Activated CD4-positive, CD25-positive, alpha-beta regulatory T cell treated with anti-CD3 and anti-CD28 coated beads, Interleukin-2, amount 50 U/mL, for 24 hours (primary cell): Measurements from ENCODE around the gene PACRG.

ENCODE experiments used
- ATAC-seq, 2 donors: fragments of 150-1000 bp; cut with Tn5 transposase; one replicate each; pipeline ENCODE4 v1.10.0; 2021; ENCODE audit warnings: mild to moderate bottlenecking in 1 of 2, moderate library complexity in 1 of 2

PACRG gene

GRCh38 chr6:162798546-162799266, 70.9 kb downstream of the PACRG start:
- peak; percentile 41 to 64 for ATAC-seq

- no peak for ATAC-seq
These were observed 86.7 kb downstream of the PACRG start for GRCh38 chr6:162814426-162814973.

DNA sequence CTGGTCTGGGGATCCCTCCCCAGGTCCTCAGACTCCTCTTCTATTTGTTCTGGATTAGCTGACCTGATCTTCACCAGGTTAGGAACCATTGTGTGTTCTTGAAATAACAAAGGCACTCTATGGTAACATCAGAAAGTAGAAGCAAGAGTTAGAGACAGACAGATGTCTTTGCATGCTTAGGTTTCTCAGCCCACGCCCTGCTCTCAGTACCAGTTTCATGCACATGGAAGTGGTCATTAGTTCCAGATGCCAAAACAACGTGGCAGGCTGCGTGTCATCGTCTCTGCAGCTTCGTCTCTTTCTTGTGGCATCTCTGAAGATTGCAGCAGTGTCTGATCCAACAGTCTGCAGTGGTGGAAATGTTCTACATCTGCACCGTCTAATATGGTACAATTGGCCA, 89.4 kb downstream of the PACRG start:
- ATAC-seq = no peak

DNA sequence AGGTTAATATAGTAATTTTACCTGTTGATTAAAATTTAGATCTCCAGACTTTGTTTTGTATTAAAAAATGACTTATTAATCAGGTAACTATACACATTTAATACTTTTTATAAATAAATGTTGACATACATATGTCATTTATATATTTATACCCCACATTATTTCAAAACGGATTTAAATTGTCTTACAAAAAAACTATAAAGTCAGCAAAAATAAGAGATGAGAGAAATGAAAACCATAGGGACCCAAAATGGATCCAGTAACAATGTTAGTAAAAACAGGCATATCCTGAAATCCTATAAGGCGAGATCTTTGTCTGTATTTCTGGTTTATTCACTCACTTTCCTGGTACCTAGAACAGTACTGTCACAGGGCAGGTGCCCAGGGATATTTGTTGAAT, 91.5 kb downstream of the PACRG start:
- no peak for ATAC-seq

DNA sequence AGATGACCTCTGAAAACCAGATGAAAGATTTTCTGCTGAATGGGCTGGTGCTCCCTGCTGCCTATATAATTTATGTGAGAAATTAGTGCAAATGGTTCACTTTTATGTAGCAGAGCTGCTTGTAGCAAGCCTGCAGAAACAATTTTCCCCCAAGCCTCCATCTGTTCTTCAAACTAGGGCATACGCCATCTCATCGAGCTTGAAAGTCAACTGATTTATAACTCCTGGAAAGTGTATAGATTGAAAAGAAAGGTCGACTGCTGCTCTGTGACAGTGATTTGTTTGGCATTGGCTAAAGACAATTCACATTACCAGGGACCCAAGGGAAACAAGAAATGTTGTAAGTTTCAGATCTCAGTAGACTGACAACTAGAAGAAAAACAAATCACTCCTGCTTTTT, 93.3 kb downstream of the PACRG start:
- ATAC-seq = no peak

DNA sequence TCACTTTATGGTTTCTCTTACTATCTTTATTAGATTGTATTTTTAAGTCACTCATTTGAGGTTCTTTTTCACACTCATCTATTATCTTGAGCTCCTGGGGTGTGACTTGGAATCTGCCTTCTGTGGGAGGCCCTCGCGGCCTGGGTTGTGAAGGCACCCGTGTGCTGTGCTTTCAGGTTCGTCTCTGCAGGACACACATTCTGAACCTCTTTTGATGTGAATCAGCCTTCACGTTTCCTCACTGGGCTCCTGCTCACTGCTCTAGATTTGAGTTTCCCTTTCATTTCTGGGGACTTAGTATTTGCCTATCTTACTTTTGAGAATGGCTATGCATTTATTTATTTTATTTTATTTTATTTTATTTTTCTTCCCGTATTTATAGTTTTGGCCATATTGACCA, 97.8 kb downstream of the PACRG start:
- ATAC-seq = no peak

GRCh38 chr6:162829013-162829742, 101.4 kb downstream of the PACRG start:
- ATAC-seq = no peak

DNA sequence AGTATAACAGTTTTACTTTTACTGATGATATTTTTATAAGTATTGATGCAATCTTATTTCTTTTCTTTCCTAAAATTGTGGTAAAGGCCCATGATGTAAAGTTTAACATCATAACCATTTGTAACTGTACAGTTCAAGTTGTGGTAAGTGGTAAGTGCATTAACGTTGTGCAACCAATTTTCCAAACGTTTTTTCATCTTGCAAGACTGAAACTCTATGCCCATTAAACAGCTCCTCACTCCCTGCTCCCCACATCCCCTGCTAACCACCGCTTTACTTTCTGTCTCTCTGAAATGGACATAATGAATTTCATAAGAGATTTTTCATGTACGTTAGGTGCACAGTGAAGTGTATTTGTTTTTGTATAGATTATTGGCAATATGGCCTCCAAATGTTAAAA, 106.0 kb downstream of the PACRG start:
- ATAC-seq = no peak

GRCh38 chr6:162845972-162846371, 118.2 kb downstream of the PACRG start:
- no peak for ATAC-seq

DNA sequence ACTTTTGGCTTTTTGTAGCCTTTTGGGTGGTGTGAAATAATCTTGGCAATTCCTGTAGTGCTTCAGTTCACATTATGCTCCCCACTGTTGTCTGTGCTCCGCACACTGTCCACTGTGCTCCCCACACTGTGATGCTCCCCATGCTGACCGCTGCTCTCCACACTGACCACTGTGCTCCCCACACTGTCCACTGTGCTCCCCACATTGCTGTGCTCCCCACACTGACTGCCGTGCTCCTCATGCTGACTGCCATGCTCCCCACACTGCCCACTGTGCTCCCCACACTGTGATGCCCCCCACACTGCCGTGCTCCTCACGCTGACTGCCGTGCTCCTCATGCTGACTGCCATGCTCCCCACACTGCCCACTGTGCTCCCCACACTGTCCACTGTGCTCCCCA, 118.9 kb downstream of the PACRG start:
- ATAC-seq = no peak

DNA sequence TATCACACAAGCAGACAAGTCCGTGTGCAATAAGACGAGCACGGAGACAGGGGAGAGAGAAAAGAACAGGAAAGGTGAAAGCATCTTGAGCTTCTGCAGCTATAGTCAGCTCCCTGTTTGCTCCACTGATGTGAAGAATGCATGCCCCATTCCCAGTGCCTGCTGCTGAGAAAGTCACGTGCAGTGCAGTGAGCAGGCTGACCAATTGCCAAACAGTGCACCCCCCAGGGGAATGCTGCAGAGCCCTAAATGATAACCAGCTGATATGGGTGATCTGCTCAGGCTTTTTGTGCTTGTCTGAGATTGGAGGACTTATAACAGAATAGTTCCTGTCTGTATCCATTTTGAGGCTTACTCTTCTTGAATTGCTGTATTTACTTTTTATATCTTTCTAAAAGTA, 121.5 kb downstream of the PACRG start:
- ATAC-seq = no peak

GRCh38 chr6:162852192-162852591, 124.4 kb downstream of the PACRG start:
- no peak for ATAC-seq

DNA sequence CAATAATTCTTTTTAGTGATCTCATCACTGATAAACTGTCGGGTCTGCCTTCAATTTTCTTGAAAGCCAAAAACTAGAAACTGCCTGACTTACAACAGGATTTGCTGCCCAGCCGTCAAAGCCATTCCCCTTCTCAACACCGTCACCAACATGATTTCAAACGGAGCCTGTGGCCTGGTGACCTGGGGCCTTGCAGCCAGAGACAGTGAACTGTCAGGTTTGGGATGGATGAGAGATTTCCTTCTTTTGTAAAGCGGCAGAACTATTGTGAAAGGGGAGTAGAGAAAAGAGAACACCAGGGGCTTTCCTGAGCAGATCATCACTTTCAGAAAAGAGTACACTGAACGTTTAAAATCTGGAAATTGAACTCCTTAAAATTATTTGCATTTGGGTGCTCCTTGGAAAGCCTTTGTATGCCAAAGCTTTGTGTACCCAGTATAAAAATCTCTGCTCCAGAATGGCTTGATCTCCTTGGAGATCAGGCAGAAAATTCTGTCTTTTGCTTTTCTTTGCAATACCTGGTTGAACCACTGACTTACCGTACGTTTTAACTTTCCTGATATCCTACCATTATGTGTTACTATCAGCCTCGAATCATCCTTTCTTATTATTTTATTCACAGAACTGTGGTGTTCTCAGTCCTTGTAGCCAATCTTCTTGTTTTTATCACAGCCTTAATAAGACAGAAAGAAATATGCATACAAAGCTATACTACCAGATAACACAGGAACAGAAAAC, 125.2 kb downstream of the PACRG start:
- no peak for ATAC-seq

- ATAC-seq = no peak
These were observed 126.5 kb downstream of the PACRG start for GRCh38 chr6:162854228-162854627.

DNA sequence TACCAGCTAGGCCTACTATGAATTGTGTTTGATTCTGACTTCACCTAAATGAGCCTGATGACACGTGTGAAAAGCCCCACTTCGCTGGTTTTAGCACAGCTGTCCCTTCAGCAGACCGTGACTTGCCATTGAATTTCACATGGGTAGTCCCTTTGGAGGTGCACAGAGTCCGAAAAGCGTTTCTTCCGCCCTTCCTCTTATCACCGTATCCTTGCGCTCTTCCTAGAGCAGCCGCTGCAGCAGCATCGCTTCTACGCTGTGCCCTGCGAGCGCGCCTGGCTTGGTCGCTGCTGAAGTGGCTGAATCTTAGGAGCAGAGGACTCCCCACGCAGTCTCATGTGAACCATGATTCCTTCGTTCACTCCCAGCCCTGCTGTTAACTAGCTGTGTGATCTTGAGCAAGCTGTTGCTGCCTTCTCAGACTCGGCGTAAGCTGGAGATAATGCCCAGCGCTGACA, 127.0 kb downstream of the PACRG start:
- ATAC-seq = no peak

DNA sequence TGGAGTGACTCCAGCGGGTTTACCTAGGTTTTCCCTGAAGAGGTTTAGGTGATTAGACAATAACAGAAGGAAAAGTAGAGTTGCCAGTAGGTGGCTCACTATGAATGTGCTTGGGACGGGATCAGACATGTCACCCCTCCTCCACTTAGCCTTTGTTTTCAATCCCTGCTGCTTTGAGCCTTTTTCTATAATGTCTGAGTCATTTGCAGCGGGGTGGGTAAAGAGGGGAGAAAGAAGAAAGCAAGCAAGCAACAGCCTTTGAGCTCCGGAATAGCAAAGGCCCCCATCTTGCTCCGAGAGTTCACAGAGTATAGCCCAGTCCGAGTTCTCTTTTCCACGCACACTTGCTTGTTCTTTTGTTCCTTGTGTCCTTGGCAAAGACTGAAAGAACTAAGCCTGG, 129.1 kb downstream of the PACRG start:
- no peak for ATAC-seq

DNA sequence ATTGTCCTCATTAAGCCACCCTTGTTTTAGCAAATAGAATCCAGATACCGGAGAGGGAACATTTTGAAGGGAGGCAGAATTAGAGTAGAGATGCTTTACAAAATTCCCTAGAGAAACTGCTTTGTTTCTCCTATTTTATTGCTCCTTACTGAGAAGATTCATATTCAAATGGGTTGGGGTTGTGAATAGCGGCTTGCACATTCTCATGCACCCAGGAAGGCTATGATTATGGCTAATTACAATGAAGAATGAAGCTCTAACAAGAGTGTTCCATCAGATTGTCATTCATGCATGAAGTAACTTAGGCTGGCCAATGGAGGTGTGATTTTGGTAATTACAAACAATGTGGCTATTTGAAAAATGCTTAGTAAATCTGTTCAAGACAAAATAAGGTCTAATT, 129.6 kb downstream of the PACRG start:
- ATAC-seq = no peak

DNA sequence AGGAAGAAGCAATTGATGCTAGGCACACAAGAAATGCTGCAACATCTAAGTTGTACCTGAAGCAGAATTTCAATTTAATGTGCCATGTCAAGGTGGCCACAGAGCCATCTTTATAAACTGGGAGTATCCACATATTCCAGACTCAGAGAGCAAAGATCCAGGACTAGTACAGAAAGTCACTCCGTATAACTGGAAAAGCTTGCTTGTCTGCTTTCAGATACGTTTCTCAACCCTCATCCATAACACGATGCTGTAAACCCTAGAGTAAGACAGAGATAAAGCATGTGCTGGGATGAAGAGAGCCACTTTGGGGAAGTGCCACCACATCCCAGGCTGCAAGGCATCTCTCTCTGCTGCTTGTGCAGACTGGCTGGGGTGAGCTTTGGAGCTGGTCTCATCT, 134.7 kb downstream of the PACRG start:
- ATAC-seq = no peak

- no peak for ATAC-seq
These were observed 135.2 kb downstream of the PACRG start for GRCh38 chr6:162862941-162863340.

DNA sequence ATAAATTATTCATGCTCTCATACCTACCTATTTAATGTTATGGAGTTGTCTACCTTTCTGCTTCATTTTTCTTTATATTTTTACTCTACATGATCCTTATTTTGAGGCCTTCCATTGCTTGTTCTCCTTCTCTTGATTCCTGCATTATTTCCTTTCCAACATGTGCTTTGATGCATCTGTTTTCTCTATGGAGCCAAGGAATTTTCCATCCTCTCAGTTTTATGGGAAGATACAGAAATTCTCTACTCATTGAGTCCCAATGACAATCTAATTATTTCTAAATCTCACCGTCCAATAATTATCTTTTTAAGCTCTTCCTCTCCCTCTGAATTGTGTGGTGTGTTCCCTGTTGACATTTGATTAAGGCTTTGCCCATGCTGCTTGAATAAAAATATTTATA, 136.0 kb downstream of the PACRG start:
- ATAC-seq = no peak

- no peak for ATAC-seq
These were observed 137.1 kb downstream of the PACRG start for GRCh38 chr6:162864911-162865310.

DNA sequence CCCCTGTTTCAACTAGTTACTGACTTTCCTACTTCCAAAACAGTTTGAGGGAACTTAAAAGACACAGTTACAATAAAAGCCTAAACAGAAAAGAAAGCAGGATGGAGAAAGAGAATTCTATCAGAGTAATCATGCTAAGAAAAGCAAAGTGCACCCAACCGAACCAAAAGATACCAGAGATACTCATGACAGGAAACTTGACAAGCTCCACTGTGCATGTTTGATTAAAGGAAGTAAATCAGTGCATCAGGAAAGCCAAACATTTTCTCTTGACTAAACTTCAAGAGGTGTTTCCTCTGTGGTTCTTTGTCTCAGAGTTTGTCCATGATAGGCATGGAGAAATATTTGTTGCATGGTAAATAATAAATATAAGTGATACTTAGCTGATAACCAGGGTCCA, 138.9 kb downstream of the PACRG start:
- no peak for ATAC-seq

DNA sequence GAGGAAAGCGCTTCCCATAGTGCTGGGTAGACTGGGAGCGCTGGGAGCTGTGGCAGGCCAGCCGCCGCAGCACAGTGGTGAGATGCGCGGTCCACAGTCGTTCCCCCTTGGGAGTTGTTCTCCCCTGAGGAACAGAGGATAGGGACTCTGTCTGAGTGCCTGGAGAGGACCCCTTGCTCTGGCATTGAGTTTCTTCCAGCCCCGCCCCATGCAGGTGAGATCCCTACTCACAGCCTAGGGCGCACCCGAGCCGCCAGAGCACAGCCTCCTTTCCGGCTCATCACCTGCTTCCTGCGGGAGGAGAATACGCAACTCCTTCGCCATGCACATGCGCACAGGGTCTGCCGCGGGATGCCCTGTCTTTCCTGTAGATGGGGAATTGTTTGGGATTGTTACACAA, 140.6 kb downstream of the PACRG start:
- no peak for ATAC-seq

DNA sequence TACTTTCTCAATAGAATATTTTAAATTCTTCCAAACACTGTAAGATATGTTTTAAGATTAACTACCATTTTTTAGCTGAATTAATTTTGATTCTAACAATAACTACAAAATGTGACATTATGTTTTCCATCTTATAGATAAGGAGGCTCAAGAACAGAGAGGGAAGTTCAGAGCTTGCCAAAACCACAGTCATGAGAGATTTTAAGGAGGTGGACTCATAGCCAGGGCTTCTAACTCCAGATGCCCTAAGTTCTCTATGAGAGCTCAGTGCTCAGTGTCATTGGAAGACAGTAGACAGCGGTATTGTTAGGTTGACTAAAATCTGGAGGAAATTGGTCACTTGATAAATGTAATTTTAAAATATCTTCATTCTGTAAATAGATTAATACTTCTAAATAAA, 144.2 kb downstream of the PACRG start:
- ATAC-seq = no peak
